K562 (cell line): Measurements from ENCODE around the gene ZNF548. TPM values are rescaled to one million over a fixed set of nuclear protein-coding genes. Genes with fewer than 3 reads are reported as not detected.

Experiments used
- CTCFL ChIP-seq: IDR thresholded peaks from 2 replicates; pipeline ENCODE4 v1.6.1; 2011; ENCODE audit warnings: borderline replicate concordance, low read depth, mild to moderate bottlenecking, moderate library complexity, low read length; ENCODE audit not compliant: insufficient read depth, poor library complexity, severe bottlenecking
- DEAF1 ChIP-seq: fragments of 450-650 bp; formaldehyde crosslinking; IDR thresholded peaks from 2 replicates; pipeline ENCODE4 v1.4.0; 2020; ENCODE audit warnings: mild to moderate bottlenecking, moderate library complexity
- FOXM1 ChIP-seq, 2 experiments: fragments of 450-650 bp in 1 of 2; sonication (generic) in 1 of 2; formaldehyde crosslinking in 1 of 2; IDR thresholded peaks; 2 replicates each; pipeline versions ENCODE4 v1.6.1 to v1.9.0; 2017 to 2022; ENCODE audit warnings: low read depth in 2 of 2, mild to moderate bottlenecking in 2 of 2, missing genetic modification reagents in 1 of 2, moderate library complexity in 1 of 2
- GTF3C2 ChIP-seq: IDR thresholded peaks from 3 replicates; pipeline ENCODE4 v1.6.1; 2011; ENCODE audit warnings: borderline replicate concordance, mild to moderate bottlenecking, moderate library complexity; ENCODE audit not compliant: insufficient read length; ENCODE audit errors: extremely low read depth
- HDAC2 ChIP-seq: fragments of 450-650 bp; IDR thresholded peaks from 2 replicates; pipeline ENCODE4 v1.6.1; 2016; ENCODE audit warnings: mild to moderate bottlenecking
- NEUROD1 ChIP-seq: fragments of 150-350 bp; IDR thresholded peaks from 2 replicates; pipeline ENCODE4 v1.6.1; 2014; ENCODE audit warnings: borderline replicate concordance, low read length, low read depth; ENCODE audit not compliant: partially characterized antibody
- RREB1 ChIP-seq: fragments of 250-450 bp; sonication (Bioruptor Pico); IDR thresholded peaks from 2 replicates; pipeline ENCODE4 v1.4.0; 2020
- ZFX ChIP-seq: sonication (generic); formaldehyde crosslinking; IDR thresholded peaks from 2 replicates; pipeline ENCODE4 v1.8.0; 2022; ENCODE audit warnings: mild to moderate bottlenecking, missing genetic modification reagents, moderate library complexity
- ZNF717 ChIP-seq: fragments of 250-450 bp; sonication (Bioruptor Pico); IDR thresholded peaks from 2 replicates; pipeline ENCODE4 v1.5.0; 2021
- polyA plus RNA-seq, 8 experiments: library from polyadenylated mRNA; depleted of rRNA in 4 of 8; stranded (reverse) in 5 of 8; unstranded in 3 of 8; fragments of >200 nt; fragmentation: Nextera tagmentation in 2 of 8; fragmentation: Illumina TruSeq in 1 of 8; extraction: Ambion mirVana in 2 of 8; extraction: Trizol in 1 of 8; gene quantifications; 2 replicates each; pipeline versions ENCODE4 v1.2.1 to v1.2.3, GENCODE V29; 2011 to 2014; ENCODE audit warnings: inconsistent platforms in 1 of 8, missing spikeins in 1 of 8
- total RNA-seq, 7 experiments: library from RNA; depleted of rRNA in 6 of 7; stranded (reverse); fragments of >200 nt in 6 of 7; fragmentation: Illumina TruSeq in 2 of 7; extraction: Trizol in 2 of 7; gene quantifications; 2 replicates each; pipeline versions ENCODE4 v1.2.1 to v1.2.3, GENCODE V29; 2011 to 2021; ENCODE audit warnings: low replicate concordance in 1 of 7
- TF ChIP-seq, protein P1 (sequence below): fragments of 250-450 bp; sonication (Bioruptor Pico); IDR thresholded peaks from 2 replicates; pipeline ENCODE4 v1.5.0; 2021
- TF ChIP-seq, protein P2 (sequence below): IDR thresholded peaks from 2 replicates; pipeline ENCODE4 v1.6.1; 2011; ENCODE audit not compliant: insufficient read length; ENCODE audit errors: extremely low read depth

Gene ZNF548
- total and polyA plus RNA-seq, 9 of the 15 experiments (the other 6 are each of a cell fraction or from before 2014, with no cell fraction given) = 1.5 to 8.7 (median 4.5) TPM

DNA sequence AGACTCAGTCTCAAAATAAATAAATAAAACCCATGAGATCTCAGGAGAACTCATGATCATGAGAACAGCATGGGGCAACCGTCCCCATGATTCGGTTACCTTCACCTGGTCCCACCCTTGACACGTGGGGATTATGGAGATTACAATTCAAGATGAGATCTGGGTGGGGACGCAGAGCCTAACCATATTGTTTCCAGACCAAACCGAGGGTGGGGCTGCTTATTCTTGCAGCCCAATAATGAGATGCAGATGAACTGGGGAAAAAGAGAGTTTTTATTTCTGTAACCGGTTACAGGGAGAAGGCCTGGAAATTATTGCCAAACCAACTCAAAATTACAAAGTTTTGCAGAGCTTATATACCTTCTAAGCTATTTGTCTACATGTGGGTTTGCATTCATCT, 13.5 kb upstream of the ZNF548 start (continued):
- TF ChIP-seq, protein P1, sequence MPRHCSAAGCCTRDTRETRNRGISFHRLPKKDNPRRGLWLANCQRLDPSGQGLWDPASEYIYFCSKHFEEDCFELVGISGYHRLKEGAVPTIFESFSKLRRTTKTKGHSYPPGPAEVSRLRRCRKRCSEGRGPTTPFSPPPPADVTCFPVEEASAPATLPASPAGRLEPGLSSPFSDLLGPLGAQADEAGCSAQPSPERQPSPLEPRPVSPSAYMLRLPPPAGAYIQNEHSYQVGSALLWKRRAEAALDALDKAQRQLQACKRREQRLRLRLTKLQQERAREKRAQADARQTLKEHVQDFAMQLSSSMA (CRISPR knock-in tag) = no peak
- TF ChIP-seq RREB1 (no peak), ZNF717 (CRISPR knock-in tag) (no peak), FOXM1 (IDR thresholded peaks at IDR 0.05; ENCODE audit: low read depth) (no peak), FOXM1 (CRISPR knock-in tag; IDR thresholded peaks at IDR 0.05; ENCODE audit: low read depth) (no peak), CTCFL (no peak), ZFX (CRISPR knock-in tag) (no peak), DEAF1 (no peak), NEUROD1 (no peak), GTF3C2 (no peak), HDAC2 (no peak)
- TF ChIP-seq, protein P2, sequence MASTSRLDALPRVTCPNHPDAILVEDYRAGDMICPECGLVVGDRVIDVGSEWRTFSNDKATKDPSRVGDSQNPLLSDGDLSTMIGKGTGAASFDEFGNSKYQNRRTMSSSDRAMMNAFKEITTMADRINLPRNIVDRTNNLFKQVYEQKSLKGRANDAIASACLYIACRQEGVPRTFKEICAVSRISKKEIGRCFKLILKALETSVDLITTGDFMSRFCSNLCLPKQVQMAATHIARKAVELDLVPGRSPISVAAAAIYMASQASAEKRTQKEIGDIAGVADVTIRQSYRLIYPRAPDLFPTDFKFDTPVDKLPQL = no peak
